Smooth muscle cell (in vitro differentiated cells): Measurements from ENCODE around the gene HGFAC. TPM values are rescaled to one million over a fixed set of nuclear protein-coding genes. Genes with fewer than 3 reads are reported as not detected.

ENCODE experiments used
- DNase-seq: peaks from one replicate; lab custom pipeline; 2025; ENCODE audit not compliant: unreplicated experiment; lab: John Stamatoyannopoulos, UW
- H2AFZ ChIP-seq: fragments of 200-600 bp; sonication (generic); 2 replicates; pipeline ENCODE4 v1.6.0; 2016; ENCODE audit warnings: antibody characterized with exemption, low read depth, mild to moderate bottlenecking
- H3F3A ChIP-seq: fragments of 200-600 bp; sonication (generic); 2 replicates; pipeline ENCODE4 v1.6.0; 2017; ENCODE audit warnings: antibody characterized with exemption, low read depth
- H3K27ac ChIP-seq: fragments of 200-600 bp; sonication (generic); 2 replicates; pipeline ENCODE4 v1.5.1; 2016; ENCODE audit warnings: low read depth, mild to moderate bottlenecking
- H3K27me3 ChIP-seq: fragments of 200-600 bp; sonication (generic); 2 replicates; pipeline ENCODE4 v1.6.1; 2016; ENCODE audit warnings: low read depth, mild to moderate bottlenecking
- H3K36me3 ChIP-seq: fragments of 200-600 bp; sonication (generic); 2 replicates; pipeline ENCODE4 v1.5.1; 2016; ENCODE audit warnings: low read depth
- H3K4me1 ChIP-seq: fragments of 200-600 bp; sonication (generic); 2 replicates; pipeline ENCODE4 v1.5.1; 2016; ENCODE audit warnings: low read depth
- H3K4me2 ChIP-seq: fragments of 200-600 bp; sonication (generic); 2 replicates; pipeline ENCODE4 v1.6.0; 2016; ENCODE audit warnings: mild to moderate bottlenecking
- H3K4me3 ChIP-seq: fragments of 200-600 bp; sonication (generic); 2 replicates; pipeline ENCODE4 v1.5.1; 2016; ENCODE audit warnings: mild to moderate bottlenecking
- H3K79me2 ChIP-seq: fragments of 200-600 bp; sonication (generic); 2 replicates; pipeline ENCODE4 v1.6.0; 2016; ENCODE audit warnings: low read depth, mild to moderate bottlenecking
- H3K9ac ChIP-seq: fragments of 200-600 bp; sonication (generic); 2 replicates; pipeline ENCODE4 v1.6.0; 2016; ENCODE audit warnings: low read depth
- H3K9me3 ChIP-seq: fragments of 200-600 bp; sonication (generic); replicated peaks from 2 replicates; pipeline ENCODE4 v1.5.1; 2016; ENCODE audit warnings: low read depth
- H4K20me1 ChIP-seq: fragments of 200-600 bp; sonication (generic); 2 replicates; pipeline ENCODE4 v1.6.0; 2016; ENCODE audit warnings: low read depth
- WGBS: methylation state at CpG from one replicate; pipeline ENCODE4 v1.1.7; 2016; ENCODE audit warnings: low lambda C conversion rate; 5-methylcytosine and 5-hydroxymethylcytosine counted together
- polyA plus RNA-seq: library from polyadenylated mRNA; unstranded; fragments of >200 nt; fragmentation: Nextera tagmentation; extraction: Ambion mirVana; gene quantifications from 2 replicates; pipeline ENCODE4 v1.2.1, GENCODE V29; 2016
- total RNA-seq: library from RNA; depleted of rRNA; stranded (reverse); fragments of >200 nt; gene quantifications from 2 replicates; pipeline ENCODE4 v1.2.3, GENCODE V29; 2014
- TF ChIP-seq, protein P1 (sequence below): fragments of 200-600 bp; sonication (generic); IDR thresholded peaks from 2 replicates; pipeline ENCODE4 v1.5.1; 2017; ENCODE audit warnings: borderline replicate concordance, mild to moderate bottlenecking, antibody characterized with exemption; ENCODE audit not compliant: insufficient read depth, poor library complexity, severe bottlenecking

Gene HGFAC
- total and polyA plus RNA-seq, 2 experiments from 2014 or later = 0.58 TPM; not detected in 1

GRCh38 chr4:3427706-3428446 is 13.9 kb upstream of the HGFAC start:
- TF ChIP-seq, protein P1, sequence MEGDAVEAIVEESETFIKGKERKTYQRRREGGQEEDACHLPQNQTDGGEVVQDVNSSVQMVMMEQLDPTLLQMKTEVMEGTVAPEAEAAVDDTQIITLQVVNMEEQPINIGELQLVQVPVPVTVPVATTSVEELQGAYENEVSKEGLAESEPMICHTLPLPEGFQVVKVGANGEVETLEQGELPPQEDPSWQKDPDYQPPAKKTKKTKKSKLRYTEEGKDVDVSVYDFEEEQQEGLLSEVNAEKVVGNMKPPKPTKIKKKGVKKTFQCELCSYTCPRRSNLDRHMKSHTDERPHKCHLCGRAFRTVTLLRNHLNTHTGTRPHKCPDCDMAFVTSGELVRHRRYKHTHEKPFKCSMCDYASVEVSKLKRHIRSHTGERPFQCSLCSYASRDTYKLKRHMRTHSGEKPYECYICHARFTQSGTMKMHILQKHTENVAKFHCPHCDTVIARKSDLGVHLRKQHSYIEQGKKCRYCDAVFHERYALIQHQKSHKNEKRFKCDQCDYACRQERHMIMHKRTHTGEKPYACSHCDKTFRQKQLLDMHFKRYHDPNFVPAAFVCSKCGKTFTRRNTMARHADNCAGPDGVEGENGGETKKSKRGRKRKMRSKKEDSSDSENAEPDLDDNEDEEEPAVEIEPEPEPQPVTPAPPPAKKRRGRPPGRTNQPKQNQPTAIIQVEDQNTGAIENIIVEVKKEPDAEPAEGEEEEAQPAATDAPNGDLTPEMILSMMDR = no peak
- DNase-seq = no peak
- Histone ChIP-seq H3K9ac (no peak overlapping the region), H2AFZ (no peak overlapping the region), H3F3A (no peaks in the 10 kb centered on the region), H3K79me2 (no peaks in the 10 kb centered on the region), H4K20me1 (no peaks in the 10 kb centered on the region), H3K27me3 (no peaks in the 10 kb centered on the region), H3K27ac (no peak overlapping the region), H3K9me3 (no peaks in the 10 kb centered on the region), H3K4me1 (no peaks in the 10 kb centered on the region), H3K4me3 (no peak overlapping the region), H3K4me2 (no peak overlapping the region), H3K36me3 (no peaks in the 10 kb centered on the region)
- WGBS = 96% methylated on average over 15 of the region's 17 CpGs

DNA sequence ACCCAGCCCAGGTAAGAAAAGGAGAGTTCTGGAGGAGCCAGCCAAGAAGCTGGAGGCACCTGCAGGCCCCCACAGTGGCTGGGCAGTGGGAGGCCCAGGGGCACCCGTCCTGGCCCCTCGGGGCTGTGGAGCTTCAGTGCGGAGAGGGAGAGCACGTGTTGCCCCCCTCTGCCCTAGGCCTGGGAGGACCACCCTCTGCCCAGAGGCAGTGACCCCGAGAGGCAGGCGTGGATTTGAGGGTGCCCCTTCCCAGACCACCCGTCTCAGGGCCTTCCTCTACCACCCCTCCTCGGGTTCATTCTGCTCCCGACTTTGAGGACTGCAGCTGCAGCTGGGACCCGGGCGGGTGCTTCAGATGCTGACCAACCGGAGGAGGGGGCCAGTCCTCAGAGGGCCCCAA is 12.1 kb upstream of the HGFAC start:
- Histone ChIP-seq H4K20me1 (no peaks in the 10 kb centered on the region), H3K4me1 (no peaks in the 10 kb centered on the region), H3K36me3 (no peaks in the 10 kb centered on the region), H3F3A (no peaks in the 10 kb centered on the region), H3K4me3 (no peak overlapping the region), H3K4me2 (no peak overlapping the region), H3K9ac (no peak overlapping the region), H3K27me3 (no peaks in the 10 kb centered on the region), H3K9me3 (no peaks in the 10 kb centered on the region), H3K27ac (no peak overlapping the region), H2AFZ (no peak overlapping the region), H3K79me2 (no peaks in the 10 kb centered on the region)
- WGBS = 92% methylated on average over 12 of the region's 12 CpGs
- TF ChIP-seq, protein P1 = no peak
- no peak for DNase-seq

DNA sequence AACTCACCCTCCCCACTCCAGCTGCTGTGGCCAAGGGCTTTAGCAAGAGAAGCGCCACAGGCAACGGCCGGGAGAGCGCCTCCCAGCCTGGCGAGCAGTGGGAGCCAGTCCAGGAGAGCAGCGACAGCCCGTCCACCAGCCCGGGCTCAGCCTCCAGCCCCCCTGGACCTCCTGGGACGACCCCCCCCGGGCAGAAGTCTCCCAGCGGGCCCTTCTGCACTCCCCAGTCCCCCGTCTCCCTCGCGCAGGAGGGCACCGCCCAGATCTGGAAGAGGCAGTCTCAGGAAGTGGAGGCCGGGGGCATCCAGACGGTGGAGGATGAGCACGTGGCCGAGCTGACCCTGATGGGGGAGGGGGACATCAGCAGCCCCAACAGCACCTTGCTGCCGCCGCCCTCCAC is 11.2 kb upstream of the HGFAC start:
- TF ChIP-seq, protein P1 = no peak
- no peaks in the 10 kb centered on the region for H4K20me1 ChIP-seq

GRCh38 chr4:3431446-3431993 is 10.2 kb upstream of the HGFAC start:
- Histone ChIP-seq H3K36me3 (no peaks in the 10 kb centered on the region), H3K9ac (no peak overlapping the region), H3K79me2 (no peaks in the 10 kb centered on the region), H3K4me1 (no peaks in the 10 kb centered on the region), H3F3A (no peaks in the 10 kb centered on the region), H2AFZ (no peak overlapping the region), H3K9me3 (no peaks in the 10 kb centered on the region), H4K20me1 (no peaks in the 10 kb centered on the region), H3K27ac (no peak overlapping the region), H3K4me2 (no peak overlapping the region), H3K27me3 (no peaks in the 10 kb centered on the region), H3K4me3 (no peak overlapping the region)
- 96% methylated on average over 25 of the region's 28 CpGs for WGBS
- TF ChIP-seq, protein P1 = no peak
- no peak for DNase-seq

More for the DNA sequence above, 11.2 kb upstream of the HGFAC start:
- Histone ChIP-seq H3K4me2 (no peak overlapping the region), H3K27me3 (no peaks in the 10 kb centered on the region), H3K4me3 (no peak overlapping the region), H3K4me1 (no peaks in the 10 kb centered on the region), H3K36me3 (no peaks in the 10 kb centered on the region), H3K79me2 (no peaks in the 10 kb centered on the region), H3K9me3 (no peaks in the 10 kb centered on the region), H3F3A (no peaks in the 10 kb centered on the region), H3K27ac (no peak overlapping the region), H3K9ac (no peak overlapping the region), H2AFZ (no peak overlapping the region)
- no peak for DNase-seq
- 94% methylated on average over 14 of the region's 21 CpGs for WGBS
